Ramos (cell line): ENCODE results near the gene STK24.

ENCODE experiments used
- in situ Hi-C: fragments of 300-500 bp; cut with MboI; formaldehyde crosslinking; loops from one replicate; pipeline ENCODE4 v1.14.3; 2022; ENCODE audit warnings: low sequenced_read_pairs; ENCODE audit not compliant: unreplicated experiment

STK24 gene

GRCh38 chr13:98584668-98585397 is 7.9 kb upstream of the STK24 start:
- in situ Hi-C loops = no loop called here

DNA sequence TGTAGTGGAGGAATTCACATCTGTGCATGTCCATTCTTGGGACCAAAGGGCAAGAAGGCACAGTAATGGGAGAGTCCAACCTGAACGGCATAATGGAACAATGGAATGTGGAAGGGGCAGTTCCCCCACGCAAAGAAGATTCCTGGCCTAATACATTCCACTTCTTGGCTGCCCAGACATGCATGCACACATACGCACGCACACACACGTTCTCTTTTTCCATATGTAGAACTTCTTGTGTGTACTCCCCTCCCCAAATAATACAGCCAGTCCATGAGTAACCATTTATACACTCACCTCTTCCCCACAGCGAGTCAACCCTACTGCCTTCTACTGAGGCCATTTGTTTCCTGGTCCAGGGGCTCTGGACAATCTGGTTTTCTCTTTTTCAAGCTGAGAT is 6.0 kb upstream of the STK24 start:
- in situ Hi-C loops = no loop called here

- in situ Hi-C loops = no loop called here
Measured at GRCh38 chr13:98581971-98582702, 5.2 kb upstream of the STK24 start.

- in situ Hi-C loops = no loop called here
Measured at GRCh38 chr13:98581381-98581780, 4.5 kb upstream of the STK24 start.

DNA sequence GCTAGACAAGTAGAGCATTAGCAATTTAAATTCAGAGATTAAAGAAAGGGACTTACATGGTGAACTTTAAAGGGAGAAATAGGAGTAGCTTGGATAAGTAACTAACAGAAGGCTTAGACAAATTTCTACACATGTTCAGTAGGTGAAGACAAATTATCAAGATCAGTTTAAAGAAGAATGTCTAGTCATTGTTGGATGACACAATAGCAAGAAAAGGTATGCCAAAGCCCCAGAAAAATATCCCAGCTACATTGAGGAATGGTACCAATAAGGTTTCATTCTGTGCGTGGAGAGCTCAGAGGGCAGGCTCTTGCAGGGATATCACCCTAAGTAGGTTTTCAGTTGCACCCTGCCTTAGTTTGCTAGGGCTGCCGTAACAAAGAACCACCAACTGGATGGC is 3.5 kb upstream of the STK24 start:
- in situ Hi-C loops = no loop called here

DNA sequence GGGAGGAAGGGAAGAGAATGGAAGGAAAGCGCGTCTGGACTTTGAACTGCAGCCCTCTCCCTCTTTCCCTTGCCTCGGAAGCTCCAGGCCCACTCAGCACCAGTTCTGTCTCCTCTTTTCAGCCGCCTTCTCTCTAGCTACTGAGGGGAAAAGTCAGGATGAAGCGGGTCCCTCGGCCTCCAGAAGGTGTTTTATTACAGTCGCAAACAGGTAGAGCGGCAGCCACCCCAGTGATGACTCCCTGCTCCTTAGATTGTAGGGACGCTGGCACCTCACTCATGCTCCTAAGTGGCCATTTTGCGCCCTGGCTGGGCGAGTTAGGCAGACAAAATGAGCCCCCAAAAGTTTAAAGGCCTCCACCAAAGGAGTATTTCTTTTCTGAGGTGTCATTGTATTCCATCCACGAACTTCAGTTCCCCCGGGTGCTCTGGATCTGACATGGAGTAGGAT is 954 bp upstream of the STK24 start:
- in situ Hi-C loops = loop anchor here (10.0 kb wide), 2 partner anchors 657 to 927 kb away; partner anchors contain the start of gene TM9SF2

DNA sequence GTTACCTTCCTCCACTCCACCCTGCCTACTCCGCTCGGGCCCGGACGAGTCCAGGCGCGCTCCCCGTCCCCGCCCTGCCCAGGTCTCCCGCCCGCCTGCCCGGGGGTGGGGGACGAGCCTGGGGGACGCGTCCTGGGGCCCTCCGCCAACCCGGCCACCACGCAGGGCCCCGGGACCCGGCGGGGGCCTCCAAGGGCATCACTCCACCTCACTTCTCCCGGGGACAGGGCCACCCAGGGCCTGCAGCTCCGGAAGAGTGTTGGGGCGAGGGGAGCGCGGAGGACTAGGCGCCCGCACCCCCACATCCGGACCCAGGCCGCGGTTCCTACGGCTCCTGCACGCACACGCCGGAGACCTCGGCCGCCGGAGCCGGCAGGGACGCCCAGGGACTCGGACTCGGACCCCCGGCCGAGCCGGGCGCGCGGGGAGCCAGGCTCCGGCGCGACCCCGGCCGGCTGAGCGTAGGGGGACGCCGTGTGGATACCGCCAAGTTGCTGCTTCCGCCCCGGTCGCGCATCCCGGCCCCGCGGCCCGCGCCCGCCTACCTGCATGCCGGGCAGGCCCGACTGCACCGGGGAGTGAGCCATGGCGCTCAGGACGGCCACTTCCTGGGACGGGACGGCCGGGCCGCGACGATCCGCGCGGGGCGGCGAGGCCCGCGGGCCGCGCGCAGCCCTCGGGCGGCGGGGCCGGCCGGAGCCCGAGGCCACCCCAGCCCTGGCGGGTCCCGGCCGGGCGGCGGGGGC is 534 bp downstream of the STK24 start:
- in situ Hi-C loops = loop anchor here (10.0 kb wide), 2 partner anchors 658 to 928 kb away; partner anchors contain the start of gene TM9SF2

- in situ Hi-C loops = loop anchor here (10.0 kb wide), 2 partner anchors 659 to 929 kb away; partner anchors contain the start of gene TM9SF2
Measured at GRCh38 chr13:98575904-98576199, 1.1 kb downstream of the STK24 start.

DNA sequence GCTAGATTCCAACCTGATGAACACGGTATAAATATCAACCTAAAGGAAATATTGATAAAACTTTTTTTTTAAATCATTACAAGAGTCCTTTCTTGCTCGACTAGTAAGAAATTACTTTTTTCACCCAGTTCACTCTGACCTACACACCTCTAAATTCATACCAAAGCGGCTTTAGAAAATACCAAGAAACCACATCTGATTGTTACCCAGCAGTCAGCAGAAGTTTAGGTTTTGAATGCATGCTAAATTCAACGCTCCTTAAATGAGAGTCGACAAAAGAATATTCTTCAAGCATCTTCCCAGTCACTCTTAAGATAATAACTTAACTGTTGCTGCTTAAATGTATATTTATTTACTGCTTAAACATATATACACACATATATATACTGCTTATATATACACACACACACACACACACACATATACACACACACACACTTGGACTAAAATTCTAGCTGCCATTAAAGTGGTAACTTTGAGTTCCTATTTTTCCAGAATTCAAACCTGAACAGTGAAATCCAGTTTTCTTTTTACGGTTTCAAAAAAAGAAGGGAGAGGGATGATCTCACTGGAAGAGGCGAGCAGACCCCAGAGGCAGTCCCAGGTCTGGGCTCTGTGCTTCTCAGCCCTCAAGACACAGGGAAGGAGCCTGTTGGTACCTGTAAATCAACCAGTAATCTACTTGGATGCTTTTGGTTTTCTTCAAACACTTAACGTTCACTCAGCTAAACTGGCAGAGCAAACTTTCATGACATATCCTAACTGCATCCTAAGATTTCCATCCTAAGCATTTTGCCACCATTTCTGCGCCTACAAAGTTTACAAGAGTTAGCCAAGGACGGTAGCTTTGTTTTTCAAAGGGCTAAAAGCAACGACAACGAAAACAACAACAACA is 1.7 kb downstream of the STK24 start:
- in situ Hi-C loops = loop anchor here (10.0 kb wide), 2 partner anchors 660 to 930 kb away; partner anchors contain the start of gene TM9SF2

GRCh38 chr13:98571955-98572662 is 4.8 kb downstream of the STK24 start:
- in situ Hi-C loops = loop anchor here (10.0 kb wide), 2 partner anchors 663 to 933 kb away; partner anchors contain the start of gene TM9SF2

GRCh38 chr13:98570929-98571372 is 6.0 kb downstream of the STK24 start:
- in situ Hi-C loops = loop anchor here (10.0 kb wide), 2 partner anchors 664 to 934 kb away; partner anchors contain the start of gene TM9SF2

- in situ Hi-C loops = loop anchor here (10.0 kb wide), 2 partner anchors 665 to 935 kb away; partner anchors contain the start of gene TM9SF2
Measured at GRCh38 chr13:98569494-98570367, 7.2 kb downstream of the STK24 start.

GRCh38 chr13:98568918-98569317 is 8.0 kb downstream of the STK24 start:
- in situ Hi-C loops = no loop called here

- in situ Hi-C loops = no loop called here
Measured at GRCh38 chr13:98567140-98567539, 9.8 kb downstream of the STK24 start.

DNA sequence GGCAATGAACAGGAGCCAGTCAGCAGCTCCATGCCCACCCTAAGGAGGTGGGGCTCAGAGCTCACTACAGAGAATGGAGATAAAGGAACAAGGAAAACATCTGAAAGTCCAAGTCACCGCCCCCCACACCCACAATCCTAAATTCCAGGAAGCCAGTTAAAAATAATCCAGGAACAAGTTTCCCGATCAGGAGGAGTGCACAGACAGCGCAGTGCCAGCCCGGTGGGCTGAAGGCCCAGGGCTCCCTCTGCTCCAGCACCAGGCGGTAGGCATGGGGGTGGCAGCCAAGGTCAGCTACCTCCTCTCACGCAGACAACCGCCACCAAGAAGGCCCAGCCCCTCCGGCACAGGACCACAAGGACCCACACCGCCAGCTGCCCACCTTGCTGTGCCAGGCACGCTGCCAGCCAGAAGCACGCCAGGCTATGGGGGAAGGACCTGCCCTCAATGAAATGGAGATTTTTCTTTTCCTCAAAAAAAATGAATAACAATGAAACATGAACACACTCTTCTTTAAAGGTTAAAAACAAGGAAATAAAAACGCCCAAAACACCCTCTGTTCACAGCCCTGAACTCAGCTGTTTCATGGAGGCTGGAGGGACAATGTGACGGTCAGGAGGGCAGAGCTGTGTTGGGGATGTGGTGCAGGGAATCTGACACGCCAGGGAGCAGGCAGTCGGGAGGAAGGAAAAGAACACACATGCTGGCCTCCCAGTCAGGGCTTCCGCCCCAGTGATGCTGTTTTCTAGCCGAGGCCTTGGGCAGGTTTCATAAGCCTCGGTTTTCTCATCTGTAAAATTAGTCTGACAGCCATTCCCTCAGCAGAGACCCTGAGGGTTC is 11.0 kb downstream of the STK24 start:
- in situ Hi-C loops = no loop called here

- in situ Hi-C loops = no loop called here
Measured at GRCh38 chr13:98564204-98564603, 12.7 kb downstream of the STK24 start.

- in situ Hi-C loops = no loop called here
Measured at GRCh38 chr13:98563071-98563470, 13.8 kb downstream of the STK24 start.
